ENCODE data around the gene EIF1.
A peak's percentile ranks its signal among the peaks of the same experiment; 100 is the strongest.
"Not testable (repeated sequence)": the region's sequence is repeated elsewhere in the genome, so short reads cannot be mapped to it uniquely, and the experiment has no call there.

EIF1 gene

DNA sequence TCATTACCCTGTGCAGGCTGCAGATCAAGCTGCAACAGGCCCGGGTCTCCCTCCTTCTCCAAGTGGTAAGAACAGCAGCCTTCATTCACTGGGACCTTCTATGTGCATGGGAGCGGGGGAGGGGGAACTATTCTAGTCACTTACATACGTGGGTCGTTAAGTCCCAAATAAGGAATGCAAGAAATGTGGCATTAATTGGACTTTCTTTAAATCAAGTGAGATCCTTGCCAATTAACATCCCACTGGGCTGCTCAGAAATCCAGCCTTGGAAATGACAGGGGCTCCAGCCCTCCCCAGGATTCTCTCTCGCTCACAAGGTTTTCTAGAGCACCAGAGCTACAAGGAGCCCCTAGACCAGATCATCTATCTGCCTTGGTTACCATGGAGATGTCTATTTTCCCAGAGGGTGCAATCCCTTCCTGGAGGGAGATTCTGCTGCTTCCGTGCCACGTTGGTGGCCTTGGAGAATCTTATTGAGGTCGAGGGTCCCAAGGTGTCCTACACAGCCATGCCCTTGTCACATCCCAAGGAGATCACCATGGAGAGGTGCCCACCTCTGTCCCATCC lies 5.2 kb upstream of the EIF1 start:
- H3K9me3 ChIP-seq (ENCODE audit: control insufficient read depth, insufficient read depth, low read depth, low read length), result peaks cover 3% of the 10 kb centered on the region; the same call in 1 of the 2 replicates
- H3K27me3 ChIP-seq (ENCODE audit: control insufficient read depth, insufficient read depth, low read length), result no peaks in the 10 kb centered on the region
- H3K4me1 ChIP-seq (ENCODE audit: control insufficient read depth, insufficient read depth, low read length), result peaks cover 14% of the 10 kb centered on the region
- no peaks in the 10 kb centered on the region for H3K36me3 ChIP-seq (ENCODE audit: control insufficient read depth, insufficient read depth, low read length)
- no peak overlapping the region for H3K4me3 ChIP-seq (ENCODE audit: low read depth, low read length)
- H3K27ac ChIP-seq (ENCODE audit: low read depth, low read length), result no peak overlapping the region
- H3K9ac ChIP-seq (ENCODE audit: low read length), result no peak overlapping the region

DNA sequence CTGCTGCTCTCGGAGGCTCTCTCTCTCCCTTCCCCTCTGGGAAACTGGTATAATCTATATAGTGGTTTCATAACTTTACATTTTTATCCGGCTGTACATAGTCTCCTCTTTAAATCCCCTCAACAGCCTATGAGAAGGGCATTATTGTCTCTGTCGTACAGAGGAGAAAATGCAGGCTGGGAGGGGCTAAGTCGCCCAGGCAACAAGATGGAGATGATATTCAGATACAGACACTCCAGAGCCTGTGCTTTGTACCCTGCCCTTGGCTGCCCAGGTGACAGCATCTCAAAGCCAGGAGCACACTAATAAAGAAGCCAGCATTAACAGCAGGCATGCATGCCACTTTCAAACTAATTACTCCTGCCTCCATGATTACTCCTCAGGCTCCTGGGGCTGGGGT lies 4.7 kb upstream of the EIF1 start:
- Histone ChIP-seq H3K9ac (ENCODE audit: low read length) (no peak overlapping the region), H3K4me3 (ENCODE audit: low read depth, low read length) (no peak overlapping the region), H3K36me3 (ENCODE audit: control insufficient read depth, insufficient read depth, low read length) (no peaks in the 10 kb centered on the region), H3K27me3 (ENCODE audit: control insufficient read depth, insufficient read depth, low read length) (no peaks in the 10 kb centered on the region), H3K27ac (ENCODE audit: low read depth, low read length) (no peak overlapping the region), H3K4me1 (ENCODE audit: control insufficient read depth, insufficient read depth, low read length) (peaks cover 9% of the 10 kb centered on the region), H3K9me3 (ENCODE audit: control insufficient read depth, insufficient read depth, low read depth, low read length) (peaks cover 3% of the 10 kb centered on the region; the same call in 1 of the 2 replicates)

DNA sequence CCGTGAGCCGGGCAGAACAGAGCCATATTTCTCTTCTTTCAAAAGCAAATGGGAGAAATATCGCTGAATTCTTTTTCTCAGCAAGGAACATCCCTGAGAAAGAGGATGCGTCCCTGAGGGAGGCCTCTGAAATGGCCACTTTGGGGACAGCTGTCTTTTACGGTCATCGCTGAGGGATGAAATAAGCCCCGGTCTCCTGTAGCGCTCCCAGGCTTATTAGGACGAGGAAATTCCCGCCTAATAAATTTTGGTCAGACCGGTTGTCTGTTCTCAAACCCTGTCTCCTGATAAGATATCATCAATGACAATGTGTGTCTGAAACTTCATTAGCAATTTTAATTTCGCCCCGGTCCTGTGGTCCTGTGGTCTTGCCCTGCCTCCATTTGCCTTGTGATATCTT lies 2.9 kb upstream of the EIF1 start:
- H3K27ac ChIP-seq (ENCODE audit: low read depth, low read length); H3K4me3 ChIP-seq (ENCODE audit: low read depth, low read length); H3K9me3 ChIP-seq (ENCODE audit: control insufficient read depth, insufficient read depth, low read depth, low read length); H3K9ac ChIP-seq (ENCODE audit: low read length); H3K27me3 ChIP-seq (ENCODE audit: control insufficient read depth, insufficient read depth, low read length); H3K4me1 ChIP-seq (ENCODE audit: control insufficient read depth, insufficient read depth, low read length): not testable (repeated sequence)
- peaks cover 15% of the 10 kb centered on the region for H3K36me3 ChIP-seq (ENCODE audit: control insufficient read depth, insufficient read depth, low read length)

DNA sequence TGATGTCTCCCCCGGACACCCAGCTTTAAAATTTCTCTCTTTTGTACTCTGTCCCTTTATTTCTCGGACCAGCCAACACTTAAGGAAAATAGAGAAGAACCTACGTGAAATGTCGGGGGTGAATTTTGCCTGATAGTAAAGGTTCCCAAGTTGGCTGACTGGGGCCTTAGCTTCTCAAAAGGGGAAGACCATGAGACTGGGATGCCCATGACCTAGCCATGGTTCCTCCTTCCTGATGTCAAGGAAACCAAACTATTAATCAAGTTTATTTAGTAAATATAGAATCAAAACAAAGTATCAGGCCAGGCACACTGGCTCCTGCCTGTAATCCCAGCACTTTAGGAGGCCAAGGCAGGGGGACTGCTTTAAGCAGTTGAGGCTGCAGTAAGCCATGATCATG lies 2.4 kb upstream of the EIF1 start:
- Histone ChIP-seq H3K36me3 (ENCODE audit: control insufficient read depth, insufficient read depth, low read length) (peaks cover 20% of the 10 kb centered on the region), H3K27me3 (ENCODE audit: control insufficient read depth, insufficient read depth, low read length) (no peaks in the 10 kb centered on the region), H3K4me3 (ENCODE audit: low read depth, low read length) (no peak overlapping the region), H3K9ac (ENCODE audit: low read length) (no peak overlapping the region), H3K9me3 (ENCODE audit: control insufficient read depth, insufficient read depth, low read depth, low read length) (peaks cover 3% of the 10 kb centered on the region; the same call in 1 of the 2 replicates), H3K27ac (ENCODE audit: low read depth, low read length) (no peak overlapping the region), H3K4me1 (ENCODE audit: control insufficient read depth, insufficient read depth, low read length) (peaks cover 9% of the 10 kb centered on the region)

DNA sequence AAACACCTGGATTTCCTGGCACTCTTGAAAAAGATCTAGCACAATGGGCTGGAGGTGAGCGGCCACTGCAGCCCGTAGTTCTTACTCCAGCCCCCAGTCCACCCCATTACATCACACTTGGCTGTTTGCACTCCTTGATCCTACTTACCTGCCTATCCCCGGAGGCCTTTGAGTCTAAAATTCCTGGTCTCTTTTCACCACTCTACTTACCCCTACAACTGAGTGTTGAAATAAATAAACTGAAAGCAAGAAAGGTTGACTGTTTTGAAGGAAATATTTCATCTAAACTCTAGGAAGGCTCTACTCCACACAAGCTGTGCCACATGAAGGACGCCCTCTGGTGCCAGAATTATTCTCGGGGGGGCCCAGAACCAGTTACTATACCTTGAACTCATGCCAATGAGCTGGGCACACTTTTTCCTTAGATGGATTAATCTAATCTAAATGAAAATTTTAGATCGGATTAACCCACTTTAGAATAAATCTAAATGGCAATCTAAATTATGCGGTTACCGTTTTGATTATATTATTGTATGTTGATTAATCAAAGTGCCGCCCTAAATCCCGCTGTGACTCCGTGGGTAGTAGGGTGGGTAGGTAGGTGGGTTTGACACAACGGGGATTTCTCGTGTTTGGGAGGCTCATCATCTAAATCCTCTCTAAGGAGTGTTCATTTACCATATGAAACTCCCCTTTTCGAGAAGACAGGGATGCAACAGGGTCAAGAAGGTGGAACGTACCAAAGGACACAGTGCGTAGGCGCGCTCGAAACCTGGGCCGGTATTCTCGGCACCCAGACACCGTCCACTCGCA lies 651 bp upstream of the EIF1 start:
- Histone ChIP-seq H3K4me1 (ENCODE audit: control insufficient read depth, insufficient read depth, low read length) (peaks cover 9% of the 10 kb centered on the region), H3K27ac (ENCODE audit: low read depth, low read length) (no peak overlapping the region)

GRCh38 chr17:41689497-41690299 lies 1.0 kb downstream of the EIF1 start:
- Histone ChIP-seq H3K27me3 (ENCODE audit: control insufficient read depth, insufficient read depth, low read length) (no peaks in the 10 kb centered on the region), H3K27ac (ENCODE audit: low read depth, low read length) (peak overlapping the region; percentile 95), H3K9ac (ENCODE audit: low read length) (peak overlapping the region; percentile 98), H3K4me1 (ENCODE audit: control insufficient read depth, insufficient read depth, low read length) (peaks cover 9% of the 10 kb centered on the region), H3K9me3 (ENCODE audit: control insufficient read depth, insufficient read depth, low read depth, low read length) (peaks cover 3% of the 10 kb centered on the region; the same call in 1 of the 2 replicates), H3K4me3 (ENCODE audit: low read depth, low read length) (peak overlapping the region; percentile 89), H3K36me3 (ENCODE audit: control insufficient read depth, insufficient read depth, low read length) (peaks cover 48% of the 10 kb centered on the region)

More for the DNA sequence above, 651 bp upstream of the EIF1 start:
- Histone ChIP-seq H3K27me3 (ENCODE audit: control insufficient read depth, insufficient read depth, low read length) (no peaks in the 10 kb centered on the region), H3K9ac (ENCODE audit: low read length) (peak overlapping the region; percentile 26), H3K9me3 (ENCODE audit: control insufficient read depth, insufficient read depth, low read depth, low read length) (peaks cover 3% of the 10 kb centered on the region; the same call in 1 of the 2 replicates), H3K36me3 (ENCODE audit: control insufficient read depth, insufficient read depth, low read length) (peaks cover 37% of the 10 kb centered on the region), H3K4me3 (ENCODE audit: low read depth, low read length) (peak overlapping the region; percentile 89)

- no peaks in the 10 kb centered on the region for H3K9me3 ChIP-seq (ENCODE audit: control insufficient read depth, insufficient read depth, low read depth, low read length)
- no peak overlapping the region for H3K9ac ChIP-seq (ENCODE audit: low read length)
- peaks cover 9% of the 10 kb centered on the region for H3K4me1 ChIP-seq (ENCODE audit: control insufficient read depth, insufficient read depth, low read length)
- peak overlapping the region; percentile 89 for H3K4me3 ChIP-seq (ENCODE audit: low read depth, low read length)
- no peaks in the 10 kb centered on the region for H3K27me3 ChIP-seq (ENCODE audit: control insufficient read depth, insufficient read depth, low read length)
- H3K27ac ChIP-seq (ENCODE audit: low read depth, low read length), result peak overlapping the region; percentile 95; the same call in 1 of the 2 replicates
- H3K36me3 ChIP-seq (ENCODE audit: control insufficient read depth, insufficient read depth, low read length), result peaks cover 54% of the 10 kb centered on the region
Observed at GRCh38 chr17:41690497-41690896, 1.8 kb downstream of the EIF1 start.

GRCh38 chr17:41691031-41691777 lies 2.5 kb downstream of the EIF1 start:
- H3K9me3 ChIP-seq (ENCODE audit: control insufficient read depth, insufficient read depth, low read depth, low read length), result no peaks in the 10 kb centered on the region
- no peak overlapping the region for H3K27ac ChIP-seq (ENCODE audit: low read depth, low read length)
- peaks cover 9% of the 10 kb centered on the region for H3K4me1 ChIP-seq (ENCODE audit: control insufficient read depth, insufficient read depth, low read length)
- peaks cover 54% of the 10 kb centered on the region for H3K36me3 ChIP-seq (ENCODE audit: control insufficient read depth, insufficient read depth, low read length)
- H3K27me3 ChIP-seq (ENCODE audit: control insufficient read depth, insufficient read depth, low read length), result no peaks in the 10 kb centered on the region
- H3K4me3 ChIP-seq (ENCODE audit: low read depth, low read length), result no peak overlapping the region
- H3K9ac ChIP-seq (ENCODE audit: low read length), result no peak overlapping the region

DNA sequence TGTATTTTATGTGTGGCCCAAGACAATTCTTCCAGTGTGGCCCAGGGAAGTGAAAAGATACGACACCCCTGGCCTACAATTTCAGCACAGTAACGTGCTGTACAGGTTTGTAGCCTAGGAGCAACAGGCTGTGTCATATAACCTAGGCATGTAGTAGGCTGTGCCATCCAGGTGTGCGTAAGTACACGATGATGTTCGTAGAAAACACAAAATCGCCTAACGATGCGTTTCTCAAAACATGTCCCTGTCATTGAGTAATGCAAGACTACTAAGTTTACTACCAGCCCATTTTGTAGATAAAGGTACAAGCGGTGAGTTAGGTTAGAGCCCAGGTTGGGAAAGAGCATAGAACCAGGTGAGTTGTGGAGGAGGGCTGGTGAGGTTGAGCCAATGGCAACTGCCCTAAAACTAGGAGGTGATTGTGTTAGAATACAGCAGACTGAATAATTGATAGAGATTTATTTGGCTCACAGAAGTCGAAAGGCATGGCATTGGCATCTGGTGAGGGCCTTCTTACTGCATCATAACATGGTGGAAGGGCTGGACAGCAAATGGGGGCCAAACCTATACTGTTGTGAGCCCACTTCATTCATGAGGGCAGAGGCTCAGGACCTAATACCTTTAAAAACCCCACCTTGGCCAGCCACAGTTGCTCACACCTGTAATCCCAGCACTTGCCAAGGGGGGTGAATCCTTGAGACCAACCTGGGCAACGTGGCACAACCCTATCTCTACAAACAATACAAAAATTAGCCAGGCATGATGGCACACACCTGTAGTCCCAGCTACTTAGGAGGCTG lies 4.2 kb downstream of the EIF1 start:
- no peak overlapping the region for H3K4me3 ChIP-seq (ENCODE audit: low read depth, low read length)
- H3K36me3 ChIP-seq (ENCODE audit: control insufficient read depth, insufficient read depth, low read length), result peaks cover 54% of the 10 kb centered on the region
- H3K27me3 ChIP-seq (ENCODE audit: control insufficient read depth, insufficient read depth, low read length), result no peaks in the 10 kb centered on the region
- H3K4me1 ChIP-seq (ENCODE audit: control insufficient read depth, insufficient read depth, low read length), result peaks cover 7% of the 10 kb centered on the region
- H3K9ac ChIP-seq (ENCODE audit: low read length), result no peak overlapping the region
- no peaks in the 10 kb centered on the region for H3K9me3 ChIP-seq (ENCODE audit: control insufficient read depth, insufficient read depth, low read depth, low read length)
- no peak overlapping the region for H3K27ac ChIP-seq (ENCODE audit: low read depth, low read length)

- H3K27ac ChIP-seq (ENCODE audit: low read depth, low read length), result no peak overlapping the region
- H3K9me3 ChIP-seq (ENCODE audit: control insufficient read depth, insufficient read depth, low read depth, low read length), result no peaks in the 10 kb centered on the region
- H3K9ac ChIP-seq (ENCODE audit: low read length), result no peak overlapping the region
- H3K4me1 ChIP-seq (ENCODE audit: control insufficient read depth, insufficient read depth, low read length), result peaks cover 3% of the 10 kb centered on the region; the same call in 1 of the 2 replicates
- H3K36me3 ChIP-seq (ENCODE audit: control insufficient read depth, insufficient read depth, low read length), result peaks cover 45% of the 10 kb centered on the region
- no peaks in the 10 kb centered on the region for H3K27me3 ChIP-seq (ENCODE audit: control insufficient read depth, insufficient read depth, low read length)
- H3K4me3 ChIP-seq (ENCODE audit: low read depth, low read length), result no peak overlapping the region
Observed at GRCh38 chr17:41695134-41695661, 6.5 kb downstream of the EIF1 start.

All from HUES6 (cell line).